ENCODE results near the gene TRAPPC2B. TPM values are rescaled to one million over a fixed set of nuclear protein-coding genes. Genes with fewer than 3 reads are reported as not detected.

Gene TRAPPC2B
- total RNA-seq, 2 experiments from 2014 or later, result 9.8 to 19.3 TPM

GRCh38 chr19:57321751-57322150 lies 41.6 kb upstream of the TRAPPC2B start:
- no peak for TF ChIP-seq EZH2phosphoT487 (IDR thresholded peaks at IDR 0.05; ENCODE audit: borderline replicate concordance, low read depth, low read length)
- TF ChIP-seq CTCF (conservative IDR thresholded peaks at IDR 0.05; ENCODE audit: low read length), result no peak
- ChIA-PET POLR2A (interaction anchor here (0.6 to 0.7 kb wide), 2 partner anchors 12 to 45 kb away, joined by 3 to 4 read pairs; no protein-coding TSS in a partner anchor), CTCF (ENCODE audit: unreplicated experiment) (no interaction called here)
- Histone ChIP-seq H3K9me3 (ENCODE audit: low read length) (no peaks in the 10 kb centered on the region), H2AFZ (ENCODE audit: low read length) (no peak overlapping the region), H4K20me1 (ENCODE audit: insufficient read depth, low read length) (peaks cover 5% of the 10 kb centered on the region; the same call in 1 of the 2 replicates), H3K4me3 (ENCODE audit: low read depth, low read length, poor library complexity, severe bottlenecking) (peak overlapping the region; percentile 87), H3K79me2 (ENCODE audit: insufficient read depth, low read depth, low read length) (peaks cover 25% of the 10 kb centered on the region), H3K4me2 (ENCODE audit: low read length) (peak overlapping the region; percentile 80), H3K4me1 (ENCODE audit: insufficient read depth, low read length, poor library complexity, severe bottlenecking) (peaks cover 31% of the 10 kb centered on the region), H3K36me3 (ENCODE audit: insufficient read depth, low read length) (peaks cover 40% of the 10 kb centered on the region), H3K9me2 (ENCODE audit: insufficient read depth, low read length) (no peaks in the 10 kb centered on the region), H3K27ac (ENCODE audit: low read depth, low read length, poor library complexity, severe bottlenecking) (no peak overlapping the region)
- no peak for DNase-seq (ENCODE audit: low spot score)
- intact Hi-C loops (cut with micrococcal nuclease; ENCODE audit: unreplicated experiment), result loop anchor here (5.0 kb wide), 1 partner anchor 39 kb away; the partner anchor contains the start of gene ZNF460
- no TSS peak for BruUV-seq (replicated peaks)

GRCh38 chr19:57324992-57325391 lies 38.4 kb upstream of the TRAPPC2B start:
- Histone ChIP-seq H3K27ac (ENCODE audit: low read depth, low read length, poor library complexity, severe bottlenecking) (no peak overlapping the region), H3K4me3 (ENCODE audit: low read depth, low read length, poor library complexity, severe bottlenecking) (no peak overlapping the region), H3K36me3 (ENCODE audit: insufficient read depth, low read length) (peaks cover 72% of the 10 kb centered on the region), H3K4me1 (ENCODE audit: insufficient read depth, low read length, poor library complexity, severe bottlenecking) (peaks cover 25% of the 10 kb centered on the region), H2AFZ (ENCODE audit: low read length) (no peak overlapping the region), H3K9me3 (ENCODE audit: low read length) (no peaks in the 10 kb centered on the region), H3K9me2 (ENCODE audit: insufficient read depth, low read length) (no peaks in the 10 kb centered on the region), H3K79me2 (ENCODE audit: insufficient read depth, low read depth, low read length) (peaks cover 25% of the 10 kb centered on the region), H3K4me2 (ENCODE audit: low read length) (no peak overlapping the region), H4K20me1 (ENCODE audit: insufficient read depth, low read length) (peaks cover 5% of the 10 kb centered on the region; the same call in 1 of the 2 replicates)
- no peak for TF ChIP-seq EZH2phosphoT487 (IDR thresholded peaks at IDR 0.05; ENCODE audit: borderline replicate concordance, low read depth, low read length)
- no peak for TF ChIP-seq CTCF (conservative IDR thresholded peaks at IDR 0.05; ENCODE audit: low read length)
- BruUV-seq (replicated peaks), result no TSS peak
- DNase-seq (ENCODE audit: low spot score), result no peak
- POLR2A ChIA-PET, result no interaction called here
- CTCF ChIA-PET (ENCODE audit: unreplicated experiment), result no interaction called here
- intact Hi-C loops (cut with micrococcal nuclease; ENCODE audit: unreplicated experiment), result loop anchor here (5.0 kb wide), 1 partner anchor 43 kb away; the partner anchor contains the start of gene ZNF460

DNA sequence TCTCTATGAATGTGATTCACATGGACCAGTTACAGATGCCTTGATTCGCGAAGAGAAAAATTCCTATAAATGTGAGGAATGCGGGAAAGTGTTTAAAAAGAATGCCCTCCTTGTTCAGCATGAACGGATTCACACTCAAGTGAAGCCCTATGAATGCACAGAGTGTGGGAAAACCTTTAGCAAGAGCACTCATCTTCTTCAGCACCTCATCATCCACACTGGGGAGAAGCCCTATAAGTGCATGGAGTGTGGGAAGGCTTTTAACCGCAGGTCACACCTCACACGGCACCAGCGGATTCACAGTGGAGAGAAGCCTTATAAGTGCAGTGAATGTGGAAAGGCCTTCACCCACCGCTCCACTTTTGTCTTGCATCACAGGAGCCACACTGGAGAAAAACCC lies 35.4 kb upstream of the TRAPPC2B start:
- TF ChIP-seq EZH2phosphoT487 (IDR thresholded peaks at IDR 0.05; ENCODE audit: borderline replicate concordance, low read depth, low read length) (no peak), CTCF (conservative IDR thresholded peaks at IDR 0.05; ENCODE audit: low read length) (no peak)

More for the DNA sequence above, 35.4 kb upstream of the TRAPPC2B start:
- Histone ChIP-seq H2AFZ (ENCODE audit: low read length) (no peak overlapping the region), H3K4me1 (ENCODE audit: insufficient read depth, low read length, poor library complexity, severe bottlenecking) (peaks cover 8% of the 10 kb centered on the region), H3K4me2 (ENCODE audit: low read length) (no peak overlapping the region), H3K9me3 (ENCODE audit: low read length) (no peaks in the 10 kb centered on the region), H3K79me2 (ENCODE audit: insufficient read depth, low read depth, low read length) (no peaks in the 10 kb centered on the region; the same call in 1 of the 2 replicates), H3K9me2 (ENCODE audit: insufficient read depth, low read length) (no peaks in the 10 kb centered on the region), H3K36me3 (ENCODE audit: insufficient read depth, low read length) (peaks cover 95% of the 10 kb centered on the region), H3K4me3 (ENCODE audit: low read depth, low read length, poor library complexity, severe bottlenecking) (no peak overlapping the region), H3K27ac (ENCODE audit: low read depth, low read length, poor library complexity, severe bottlenecking) (no peak overlapping the region), H4K20me1 (ENCODE audit: insufficient read depth, low read length) (no peaks in the 10 kb centered on the region)
- no TSS peak for BruUV-seq (replicated peaks)
- ChIA-PET POLR2A (no interaction called here), CTCF (ENCODE audit: unreplicated experiment) (no interaction called here)
- intact Hi-C loops (cut with micrococcal nuclease; ENCODE audit: unreplicated experiment), result no loop called here
- no peak for DNase-seq (ENCODE audit: low spot score)
